SW480 (cell line): ENCODE results near the gene FARP2.
"Not testable (repeated sequence)": the region's sequence is repeated elsewhere in the genome, so short reads cannot be mapped to it uniquely, and the experiment has no call there.

Experiments
- DNase-seq: peaks from one replicate; pipeline ENCODE4 v3.0.0-alpha.2; 2016; ENCODE audit warnings: low spot score

The FARP2 gene, protein sequence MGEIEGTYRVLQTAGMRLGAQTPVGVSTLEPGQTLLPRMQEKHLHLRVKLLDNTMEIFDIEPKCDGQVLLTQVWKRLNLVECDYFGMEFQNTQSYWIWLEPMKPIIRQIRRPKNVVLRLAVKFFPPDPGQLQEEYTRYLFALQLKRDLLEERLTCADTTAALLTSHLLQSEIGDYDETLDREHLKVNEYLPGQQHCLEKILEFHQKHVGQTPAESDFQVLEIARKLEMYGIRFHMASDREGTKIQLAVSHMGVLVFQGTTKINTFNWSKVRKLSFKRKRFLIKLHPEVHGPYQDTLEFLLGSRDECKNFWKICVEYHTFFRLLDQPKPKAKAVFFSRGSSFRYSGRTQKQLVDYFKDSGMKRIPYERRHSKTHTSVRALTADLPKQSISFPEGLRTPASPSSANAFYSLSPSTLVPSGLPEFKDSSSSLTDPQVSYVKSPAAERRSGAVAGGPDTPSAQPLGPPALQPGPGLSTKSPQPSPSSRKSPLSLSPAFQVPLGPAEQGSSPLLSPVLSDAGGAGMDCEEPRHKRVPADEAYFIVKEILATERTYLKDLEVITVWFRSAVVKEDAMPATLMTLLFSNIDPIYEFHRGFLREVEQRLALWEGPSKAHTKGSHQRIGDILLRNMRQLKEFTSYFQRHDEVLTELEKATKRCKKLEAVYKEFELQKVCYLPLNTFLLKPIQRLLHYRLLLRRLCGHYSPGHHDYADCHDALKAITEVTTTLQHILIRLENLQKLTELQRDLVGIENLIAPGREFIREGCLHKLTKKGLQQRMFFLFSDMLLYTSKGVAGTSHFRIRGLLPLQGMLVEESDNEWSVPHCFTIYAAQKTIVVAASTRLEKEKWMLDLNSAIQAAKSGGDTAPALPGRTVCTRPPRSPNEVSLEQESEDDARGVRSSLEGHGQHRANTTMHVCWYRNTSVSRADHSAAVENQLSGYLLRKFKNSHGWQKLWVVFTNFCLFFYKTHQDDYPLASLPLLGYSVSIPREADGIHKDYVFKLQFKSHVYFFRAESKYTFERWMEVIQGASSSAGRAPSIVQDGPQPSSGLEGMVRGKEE

GRCh38 chr2:241355983-241356870 is at the start of gene FARP2:
TSS of gene FARP2 (plus strand) at chr2:241356285. CDS start at chr2:241373108, 16,823 bp downstream.
- peak; percentile 97 for DNase-seq

DNA sequence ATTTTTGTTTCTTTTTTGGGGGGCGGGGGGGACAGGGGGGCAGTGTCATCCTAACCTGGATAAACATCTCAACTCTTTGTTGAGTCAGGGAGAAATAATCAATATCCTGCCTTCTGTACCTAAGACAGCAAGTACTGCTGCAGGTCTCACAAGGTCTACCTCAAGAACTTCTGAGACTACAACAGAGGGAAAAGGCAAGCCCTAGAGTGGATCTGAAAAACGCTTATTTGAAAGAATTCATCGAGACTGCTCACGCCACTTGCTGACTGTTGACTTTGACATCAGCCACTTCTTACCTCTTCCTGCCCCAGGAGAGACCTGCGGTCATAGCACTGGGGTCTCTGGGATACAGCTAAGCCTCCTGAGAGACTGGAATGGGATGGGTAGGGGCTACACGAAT is 49.0 kb upstream of the FARP2 start:
- no peak for DNase-seq

DNA sequence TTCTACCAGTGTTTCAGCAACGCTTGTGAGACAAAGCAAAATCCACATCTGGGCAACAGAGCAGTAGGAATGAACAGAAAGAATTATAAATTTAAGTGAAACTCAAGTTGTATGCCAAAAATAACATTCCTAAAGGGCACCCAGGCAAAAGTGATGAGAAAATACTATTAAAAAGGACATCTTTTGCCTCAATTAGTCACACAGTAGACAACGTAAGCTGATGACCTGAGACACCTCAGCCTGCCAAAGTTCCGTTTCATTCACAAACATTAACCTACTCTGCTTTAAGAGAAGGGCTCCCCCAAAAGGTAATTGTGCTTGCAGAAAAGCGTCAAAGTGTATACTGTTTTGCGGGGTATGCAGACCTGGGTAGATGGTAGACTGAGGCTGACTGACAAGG is 47.8 kb upstream of the FARP2 start:
- DNase-seq, result no peak

DNA sequence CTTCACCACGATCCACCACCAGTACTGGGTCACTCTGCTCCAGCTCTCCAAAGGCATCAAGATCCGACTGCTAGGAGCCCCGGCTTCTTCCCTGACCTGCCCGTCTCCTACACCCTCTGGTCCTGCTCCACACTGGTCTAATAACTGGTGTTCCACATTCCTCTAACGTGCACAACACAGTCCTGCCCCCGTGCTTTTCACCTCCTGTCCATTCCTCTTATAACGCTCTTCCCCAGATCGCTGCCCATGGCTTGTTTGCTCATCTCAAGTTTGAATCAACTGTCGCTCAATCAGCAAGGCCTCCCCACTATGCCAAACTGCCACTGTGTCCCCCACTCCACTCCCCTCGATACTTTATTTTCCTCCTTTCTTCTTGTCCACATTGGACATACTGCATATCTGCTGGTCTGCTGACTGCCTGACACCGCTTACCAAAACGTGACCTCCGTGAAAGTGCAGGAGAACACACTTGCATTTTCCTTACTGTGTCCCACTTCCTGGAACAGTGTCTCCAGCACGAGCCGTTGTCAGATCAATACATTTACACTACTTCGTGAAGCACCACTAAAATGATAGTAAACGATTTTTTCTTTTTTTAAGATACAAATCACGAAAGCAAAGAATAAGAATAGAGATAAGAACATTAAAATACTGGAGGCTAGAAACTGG is 47.1 kb upstream of the FARP2 start:
- DNase-seq, result no peak

DNA sequence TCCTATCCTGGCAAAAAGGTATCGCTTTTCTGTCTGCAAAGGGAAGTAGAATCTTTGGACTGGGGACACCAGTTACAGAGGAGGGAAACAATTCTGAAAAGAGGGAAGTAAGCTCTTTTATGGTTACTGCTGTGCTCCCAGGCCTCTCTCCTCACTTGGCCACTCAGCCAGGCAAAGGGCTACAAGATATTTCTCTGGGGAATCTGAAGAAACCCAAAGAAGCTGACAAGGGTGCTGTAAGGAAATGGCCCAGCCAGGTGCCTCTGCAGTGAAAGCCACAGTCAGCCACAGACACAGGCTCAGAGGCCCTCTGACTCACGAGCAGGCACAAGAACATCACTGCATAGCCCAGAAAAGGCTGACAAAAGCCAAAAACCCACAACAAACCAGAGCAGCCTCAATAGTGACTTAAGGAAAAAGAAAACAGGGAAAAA is 46.4 kb upstream of the FARP2 start:
- no peak for DNase-seq

GRCh38 chr2:241310917-241311566 is 45.0 kb upstream of the FARP2 start:
- DNase-seq, result no peak

- no peak for DNase-seq
Measured at GRCh38 chr2:241312082-241312481, 44.0 kb upstream of the FARP2 start.

GRCh38 chr2:241313543-241314095 is 42.5 kb upstream of the FARP2 start:
- DNase-seq, result no peak

GRCh38 chr2:241314226-241315092 is 41.6 kb upstream of the FARP2 start:
- peak; percentile 48 for DNase-seq

- peak; percentile 95 for DNase-seq
Measured at GRCh38 chr2:241315093-241315878, 40.8 kb upstream of the FARP2 start, which contains the start of gene HDLBP. TSS of gene HDLBP (minus strand) at chr2:241315672. CDS start at chr2:241266869, 48,803 bp downstream.

- DNase-seq, result peak; percentile 43
Measured at GRCh38 chr2:241315879-241316631, 40.0 kb upstream of the FARP2 start, which contains the start of gene SEPTIN2. TSS of gene SEPTIN2 (plus strand) at chr2:241315925. CDS start at chr2:241324233, 8,308 bp downstream.

DNA sequence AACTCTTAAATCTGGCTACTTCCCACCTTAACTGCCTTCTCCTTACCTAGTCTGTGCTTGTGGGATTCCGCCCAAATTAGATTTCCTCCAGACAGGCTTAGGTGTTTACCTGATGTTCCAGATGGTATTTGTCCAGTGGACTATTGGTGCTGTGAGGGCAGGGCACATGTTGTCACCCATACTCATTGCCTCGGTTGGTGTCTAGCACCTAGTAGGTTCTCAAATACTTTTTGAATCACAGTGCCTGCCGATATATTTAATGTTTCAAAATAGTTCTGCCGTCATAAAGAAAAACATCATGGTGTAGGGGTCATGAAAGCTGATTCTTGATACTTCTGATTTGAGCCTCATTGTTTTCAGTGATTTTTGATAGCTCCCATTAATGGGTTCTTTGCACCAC is 39.3 kb upstream of the FARP2 start:
- no peak for DNase-seq

DNA sequence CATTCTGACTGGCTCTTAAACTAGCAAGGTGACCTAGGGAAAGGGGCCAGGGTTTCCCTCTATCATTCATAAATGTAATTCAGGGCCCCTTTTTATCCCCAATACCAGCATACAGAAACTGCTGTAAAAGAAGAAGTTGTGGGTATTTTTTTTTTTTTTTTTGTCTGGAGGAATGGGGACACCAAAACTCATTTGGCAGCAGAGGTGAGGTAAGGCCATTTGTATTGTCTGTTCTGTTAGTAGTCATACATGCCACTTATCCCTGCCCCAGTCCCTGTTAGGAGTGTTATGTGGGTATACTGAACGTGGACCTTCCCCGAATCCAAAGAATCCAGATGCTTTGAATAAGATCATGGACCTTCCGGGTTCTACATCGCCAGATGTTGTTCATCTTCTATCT is 38.7 kb upstream of the FARP2 start:
- no peak for DNase-seq

GRCh38 chr2:241318830-241319229 is 37.3 kb upstream of the FARP2 start:
- not testable (repeated sequence) for DNase-seq

- DNase-seq, result no peak
Measured at GRCh38 chr2:241320394-241320793, 35.7 kb upstream of the FARP2 start.

GRCh38 chr2:241321033-241321432 is 35.1 kb upstream of the FARP2 start:
- DNase-seq, result no peak

GRCh38 chr2:241321886-241322285 is 34.2 kb upstream of the FARP2 start:
- DNase-seq, result no peak
